HG03280 (cell line): ENCODE measurements around the gene BCL2L1.

Source experiments
- ATAC-seq: cut with Tn5 transposase; IDR thresholded peaks from one replicate; pipeline ENCODE4 v1.9.1; 2021; ENCODE audit warnings: mild to moderate bottlenecking, moderate library complexity; ENCODE audit not compliant: unreplicated experiment

BCL2L1 gene

DNA sequence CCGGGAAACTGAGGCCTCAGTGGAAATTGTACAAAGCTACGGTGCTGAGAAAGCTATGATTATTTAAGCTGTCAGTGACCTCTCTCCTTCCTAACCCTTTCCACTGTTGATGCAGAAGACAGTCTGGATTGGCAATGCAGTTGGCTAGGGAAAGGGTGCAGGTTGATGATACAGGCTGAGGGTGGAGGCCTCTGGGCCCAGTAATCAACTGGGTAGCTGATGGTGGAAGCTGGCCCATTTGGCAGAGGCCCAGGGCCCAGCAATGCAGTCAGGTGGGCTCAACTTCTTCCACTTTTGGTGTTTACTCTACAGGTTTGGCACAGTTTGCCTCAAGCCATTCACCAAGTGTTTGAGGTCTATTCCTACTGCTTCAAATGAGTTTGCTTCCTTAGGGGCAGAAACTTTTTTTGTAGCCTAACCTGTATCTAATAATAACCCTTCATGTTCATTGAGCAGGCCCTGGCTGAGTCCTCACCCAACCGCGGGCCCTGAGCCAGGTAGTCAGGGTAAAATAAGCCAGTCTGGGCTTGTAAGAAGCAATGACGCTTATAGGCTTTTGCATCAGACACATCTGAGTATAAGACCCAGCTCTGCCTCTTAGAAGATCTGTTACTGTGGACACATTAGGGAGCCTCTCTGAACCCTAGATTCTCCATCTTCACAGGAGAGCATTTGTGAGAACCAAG, 12.1 kb downstream of the BCL2L1 start:
- ATAC-seq = no peak

DNA sequence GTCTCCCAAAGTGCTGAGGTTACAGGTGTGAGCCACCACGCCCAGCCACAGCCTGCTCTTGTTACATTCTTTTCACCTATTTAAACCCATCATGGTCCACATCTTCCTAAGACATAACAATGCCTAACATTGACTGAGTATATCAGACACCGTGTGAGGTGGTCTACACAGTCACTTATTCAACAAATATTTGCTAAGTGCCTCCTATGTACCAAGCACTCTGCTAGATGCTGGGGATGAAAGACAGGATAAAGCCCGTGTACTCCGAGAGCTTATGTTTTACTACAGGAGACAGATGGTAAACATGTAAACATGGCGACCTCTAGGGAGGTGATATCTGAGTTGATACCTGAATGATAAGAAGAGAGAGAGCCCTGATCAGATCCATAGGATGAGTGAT, 12.7 kb downstream of the BCL2L1 start:
- ATAC-seq = no peak

DNA sequence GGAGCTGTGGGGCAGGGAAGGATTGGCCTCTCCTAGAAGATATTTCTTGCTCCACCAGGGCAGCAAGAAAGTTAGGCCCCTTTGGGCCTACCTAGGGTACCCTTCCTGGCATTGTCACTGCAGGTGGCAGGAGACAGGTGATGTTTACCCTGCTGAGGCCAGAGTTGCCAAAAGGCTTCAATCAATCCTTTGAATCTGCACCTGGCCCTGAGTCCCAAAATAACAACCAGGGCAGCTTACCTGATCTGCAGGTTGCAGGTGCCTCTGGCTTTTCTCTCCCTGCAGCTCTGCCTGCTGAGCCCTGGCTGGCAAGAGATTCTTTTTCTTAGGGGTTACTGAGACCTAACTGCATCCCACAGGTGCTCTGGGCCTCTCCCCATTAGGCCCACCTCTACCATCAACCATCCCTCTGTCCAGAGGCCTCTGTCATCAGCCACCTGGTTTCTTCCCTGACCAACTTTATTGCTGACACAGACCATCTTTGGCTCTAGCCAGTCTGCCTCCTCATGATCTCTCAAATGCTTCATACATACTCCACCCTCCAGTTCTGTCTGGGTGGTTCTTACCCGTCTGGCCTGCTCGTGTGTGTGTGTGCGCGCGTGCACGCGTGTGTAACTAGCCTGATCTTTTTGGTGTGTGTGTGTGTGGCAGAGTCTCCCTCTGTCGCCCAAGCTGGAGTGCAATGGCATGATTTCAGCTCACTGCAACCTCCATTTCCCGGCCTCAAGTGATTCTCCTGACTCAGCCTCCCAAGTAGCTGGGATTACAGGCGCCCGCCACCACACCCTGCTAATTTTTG, 13.7 kb downstream of the BCL2L1 start:
- no peak for ATAC-seq

DNA sequence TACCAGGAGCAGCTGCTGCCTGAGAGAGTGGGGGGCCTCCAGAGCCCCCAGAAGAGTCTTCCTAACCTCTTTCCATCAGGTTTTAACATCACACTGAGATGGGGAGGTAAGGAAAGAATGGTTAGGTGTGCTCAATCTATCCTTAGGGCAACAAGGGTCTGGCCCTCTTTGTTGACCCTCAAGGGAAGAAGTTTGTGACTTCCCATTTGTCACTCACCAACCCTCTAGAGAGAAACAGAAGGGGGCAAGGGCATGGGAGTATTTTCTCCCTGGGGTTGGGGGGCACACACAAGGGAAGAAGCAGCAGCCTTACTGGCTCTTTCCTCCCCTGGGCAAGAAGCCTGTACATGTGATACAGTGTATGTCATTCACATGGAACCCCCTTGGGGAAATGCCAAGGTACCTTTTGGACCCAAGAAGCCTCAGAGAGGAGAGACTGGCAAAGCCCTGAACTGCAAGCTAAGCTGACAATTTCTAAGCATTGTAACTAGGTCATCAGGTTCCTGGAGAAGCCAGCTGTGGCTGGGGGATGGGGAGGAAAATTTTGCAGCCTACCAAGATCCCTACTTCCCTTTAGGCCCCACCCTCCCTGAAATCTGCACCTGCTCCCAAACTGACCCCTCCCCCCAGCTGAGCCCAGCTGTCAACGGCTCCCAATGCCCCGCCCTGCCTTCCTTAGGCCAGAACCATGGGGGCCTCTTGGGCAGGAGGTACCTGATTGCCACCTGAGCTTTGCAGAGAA, 14.5 kb downstream of the BCL2L1 start:
- no peak for ATAC-seq

DNA sequence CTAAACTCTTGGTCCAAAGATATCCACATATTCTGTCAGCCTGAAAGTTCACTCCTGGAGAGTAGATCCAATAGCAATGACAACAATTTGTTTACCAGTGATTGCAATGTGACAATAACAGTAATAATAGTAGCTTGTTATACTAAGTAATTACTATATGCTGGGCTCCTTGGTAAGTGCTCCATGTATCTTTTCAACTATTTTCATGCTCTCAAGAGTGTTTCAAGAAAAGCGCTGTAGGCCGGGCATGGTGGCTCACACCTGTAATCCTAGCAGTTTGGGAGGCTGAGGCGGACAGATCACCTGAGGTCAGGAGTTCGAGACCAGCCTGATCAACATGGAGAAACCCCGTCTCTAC, 15.4 kb downstream of the BCL2L1 start:
- ATAC-seq = no peak

DNA sequence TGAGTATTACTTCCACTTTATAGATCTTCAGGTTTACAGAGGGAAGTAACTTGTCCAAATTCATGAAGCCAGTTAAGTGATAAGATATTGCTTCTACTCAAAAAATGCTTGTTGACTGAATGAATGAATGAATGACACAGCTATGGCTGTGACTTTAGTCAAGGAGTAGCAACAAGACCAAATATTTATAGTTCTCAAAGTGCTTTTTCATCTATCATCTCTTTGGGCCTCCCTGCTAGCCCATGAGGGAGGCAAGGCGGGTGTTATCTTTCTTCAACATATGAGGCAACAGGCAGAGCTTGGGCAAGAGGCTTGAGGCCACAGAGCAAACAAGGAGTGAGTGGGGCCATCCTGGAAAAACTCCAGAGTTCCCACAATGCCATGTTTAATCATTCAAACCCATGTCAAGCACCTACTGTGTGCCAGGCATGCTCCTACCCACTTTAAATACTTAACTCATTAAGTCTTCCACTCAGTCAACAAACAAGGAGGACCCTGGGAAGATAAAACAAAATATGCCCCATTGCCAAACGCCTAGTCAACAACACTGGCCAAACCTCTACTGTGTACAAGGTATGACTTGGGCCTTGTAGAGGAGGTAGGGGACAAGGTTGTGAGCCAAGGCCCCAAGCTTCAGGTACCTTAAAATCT, 15.9 kb downstream of the BCL2L1 start:
- no peak for ATAC-seq

DNA sequence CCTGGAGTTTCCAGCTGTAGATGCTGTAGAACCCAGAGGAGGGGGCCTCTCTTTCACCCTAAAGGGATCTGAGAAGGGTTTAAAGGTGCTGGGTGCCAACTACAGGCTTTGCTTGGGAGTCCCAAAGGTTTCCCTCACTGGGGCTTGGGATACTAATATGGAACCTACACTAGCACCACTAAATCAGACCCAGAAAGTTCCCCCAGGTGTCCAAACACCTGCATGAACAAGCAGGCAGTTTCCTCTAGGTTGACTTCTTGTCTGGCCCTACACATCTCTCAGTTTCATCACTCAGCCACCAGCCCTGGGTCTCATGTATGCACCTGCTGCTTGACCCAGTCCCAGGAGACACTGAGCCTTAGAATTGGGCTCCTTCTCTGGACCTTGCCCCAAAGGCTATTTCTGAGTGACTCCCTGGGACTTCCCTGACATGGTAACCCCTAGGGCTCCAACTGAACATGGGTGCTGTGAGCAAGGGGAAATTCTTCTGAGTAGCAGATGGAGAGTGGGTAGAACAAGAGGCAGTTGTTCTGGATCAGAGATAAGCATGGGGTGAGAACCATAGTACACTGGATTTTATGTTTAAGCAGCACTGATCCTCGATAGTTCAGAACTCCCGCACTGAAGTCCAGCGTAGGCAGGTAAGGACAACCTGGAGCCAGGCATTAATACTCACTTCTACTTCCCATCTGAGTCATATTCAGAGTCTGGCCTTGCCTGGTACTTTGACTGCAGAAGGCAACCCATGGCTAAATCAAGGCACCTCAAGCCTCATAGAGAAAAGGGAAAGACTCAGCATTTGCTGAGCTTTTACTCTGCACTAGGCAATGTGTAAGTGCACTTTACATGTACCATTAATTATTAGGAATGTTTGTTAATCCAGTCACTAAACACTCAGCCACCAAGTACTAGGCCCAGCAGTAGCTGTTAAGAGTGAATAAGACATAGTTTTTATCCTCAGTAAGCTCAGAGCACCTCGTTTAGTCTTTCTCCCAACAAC, 16.8 kb downstream of the BCL2L1 start:
- ATAC-seq = peak; percentile 84

DNA sequence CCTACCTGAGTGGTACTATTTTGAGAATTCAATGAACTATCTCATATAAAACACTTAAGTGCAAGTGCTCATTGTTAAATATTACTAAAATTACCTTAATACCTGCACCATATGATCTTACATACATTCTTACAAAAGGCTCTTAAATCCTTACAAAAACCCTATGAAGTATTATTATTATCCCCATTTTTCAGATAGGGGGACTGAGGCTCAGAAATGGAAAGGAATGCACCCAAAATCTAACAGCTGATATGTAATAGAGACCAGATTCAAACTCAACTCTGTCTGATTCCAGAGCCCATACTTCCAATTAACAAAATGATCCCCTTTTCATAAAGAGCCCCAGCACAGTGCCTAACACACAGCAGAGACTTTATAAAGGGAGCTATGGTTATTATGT, 17.5 kb downstream of the BCL2L1 start:
- ATAC-seq = no peak

DNA sequence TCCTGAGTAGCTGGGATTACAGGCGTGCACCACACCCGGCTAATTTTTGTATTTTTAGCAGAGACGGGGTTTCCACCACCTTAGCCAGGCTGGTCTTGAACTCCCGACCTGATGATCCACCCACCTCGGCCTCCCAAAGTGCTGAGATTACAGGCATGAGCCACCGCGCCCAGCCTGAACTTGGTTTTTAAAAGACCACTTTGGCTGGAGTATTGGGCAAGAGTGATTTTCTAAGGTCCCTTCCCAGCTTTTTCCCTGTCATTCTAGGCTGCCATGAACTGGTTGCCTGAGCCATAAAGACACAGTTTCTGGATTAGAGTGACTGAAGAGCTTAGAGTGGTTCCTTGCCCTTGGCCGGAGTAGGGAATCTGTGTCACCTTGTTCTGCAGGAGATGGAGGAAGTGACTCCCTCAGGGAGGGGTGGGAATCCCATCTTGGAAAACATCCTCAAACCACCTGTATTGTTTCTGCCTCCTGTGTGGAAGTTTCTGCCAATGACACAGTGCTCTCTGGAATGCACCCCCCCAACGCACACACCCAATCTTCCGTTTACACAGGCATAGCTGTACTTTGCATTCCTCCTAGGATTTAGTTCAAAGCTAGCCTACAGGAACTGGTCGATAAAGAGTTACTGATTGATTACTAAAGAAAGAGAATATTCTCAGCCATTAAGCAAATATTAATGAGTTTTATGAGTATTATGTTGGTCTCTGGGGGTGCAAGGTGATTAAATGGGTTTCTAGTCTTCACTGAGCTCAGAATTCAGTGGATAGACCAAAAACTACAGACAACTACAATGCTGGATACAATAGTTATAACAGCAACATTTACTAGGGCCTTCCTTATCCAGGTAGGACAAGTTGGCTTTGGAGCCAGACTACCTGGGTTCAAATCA, 18.2 kb downstream of the BCL2L1 start:
- no peak for ATAC-seq

DNA sequence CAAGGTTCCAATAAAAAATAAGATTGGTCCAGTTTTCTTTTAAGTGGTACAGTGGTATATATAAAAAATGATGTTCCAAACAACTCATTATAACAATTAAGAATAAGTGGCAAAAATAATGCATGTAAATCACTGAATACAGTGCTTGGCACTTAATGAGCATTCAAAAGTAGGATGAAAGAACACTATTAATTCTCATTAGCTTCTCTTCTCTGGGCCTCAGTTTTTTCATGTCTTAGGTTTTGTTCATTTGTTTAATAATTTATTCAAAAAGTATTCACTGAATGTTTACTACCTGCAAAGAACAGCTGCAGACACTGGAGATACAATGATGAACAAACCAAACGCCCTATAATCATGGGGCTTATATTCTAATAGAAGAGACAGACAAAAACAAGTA, 21.1 kb downstream of the BCL2L1 start:
- no peak for ATAC-seq

DNA sequence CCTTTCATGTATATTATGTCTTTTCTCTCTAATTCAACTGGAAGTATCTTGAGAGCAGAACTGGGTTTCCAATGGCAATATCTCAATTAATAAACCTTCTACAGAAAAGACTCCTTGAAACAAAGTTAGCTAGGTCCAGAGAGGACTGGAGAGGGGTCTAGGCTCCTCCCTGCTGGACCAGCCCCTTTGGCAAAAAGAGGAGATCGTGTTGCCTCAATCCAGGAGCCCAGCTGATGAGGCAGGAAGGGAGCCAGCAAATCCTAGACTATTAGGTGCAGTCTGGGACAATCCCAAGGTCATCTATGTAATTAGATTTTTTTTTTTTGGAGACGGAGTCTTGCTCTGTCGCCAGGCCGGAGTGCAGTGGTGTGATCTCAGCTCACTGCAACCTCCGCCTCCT, 21.9 kb downstream of the BCL2L1 start:
- no peak for ATAC-seq

DNA sequence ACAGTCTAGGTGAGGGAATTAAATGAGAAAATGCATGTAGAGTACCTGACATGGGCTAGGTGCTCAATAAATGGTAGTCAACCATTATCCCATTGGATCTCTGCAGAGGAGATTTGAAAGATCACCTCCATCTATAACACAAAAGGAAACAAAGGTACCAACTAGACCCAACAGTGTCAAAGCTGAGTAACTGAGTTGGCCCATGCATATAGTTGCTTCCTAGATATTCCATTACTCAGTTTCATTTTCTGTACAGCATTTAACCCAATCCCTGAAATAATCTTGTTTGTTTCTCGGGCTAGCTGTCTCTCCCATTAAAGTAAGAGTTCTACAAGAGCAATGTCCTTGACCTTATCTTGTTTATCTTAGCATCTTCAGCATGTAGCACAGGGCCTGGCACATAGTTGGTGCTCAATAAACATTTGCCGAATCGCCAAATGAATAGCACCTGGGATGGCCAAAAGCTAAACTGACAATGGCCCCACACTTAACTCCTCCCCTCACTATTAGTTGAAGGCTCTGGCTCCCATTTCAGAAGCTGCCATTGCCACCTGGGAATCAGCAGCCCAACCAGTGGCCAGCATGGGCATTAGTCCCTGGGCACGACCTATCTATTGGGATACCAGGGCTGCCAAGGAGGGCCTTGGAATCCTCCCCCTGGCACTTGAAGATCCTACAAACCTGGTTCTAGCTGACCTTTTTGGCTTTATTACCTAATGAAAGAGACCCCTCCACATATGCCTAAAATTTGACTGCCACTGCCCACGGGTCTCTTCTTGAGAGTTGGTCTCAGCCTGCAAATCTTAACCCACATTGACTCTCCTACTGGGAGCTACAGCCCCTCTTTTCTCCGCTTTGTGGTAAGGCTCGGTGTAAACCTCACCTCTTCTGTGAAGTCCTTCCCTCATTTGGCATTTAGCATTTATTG, 22.6 kb downstream of the BCL2L1 start:
- no peak for ATAC-seq

DNA sequence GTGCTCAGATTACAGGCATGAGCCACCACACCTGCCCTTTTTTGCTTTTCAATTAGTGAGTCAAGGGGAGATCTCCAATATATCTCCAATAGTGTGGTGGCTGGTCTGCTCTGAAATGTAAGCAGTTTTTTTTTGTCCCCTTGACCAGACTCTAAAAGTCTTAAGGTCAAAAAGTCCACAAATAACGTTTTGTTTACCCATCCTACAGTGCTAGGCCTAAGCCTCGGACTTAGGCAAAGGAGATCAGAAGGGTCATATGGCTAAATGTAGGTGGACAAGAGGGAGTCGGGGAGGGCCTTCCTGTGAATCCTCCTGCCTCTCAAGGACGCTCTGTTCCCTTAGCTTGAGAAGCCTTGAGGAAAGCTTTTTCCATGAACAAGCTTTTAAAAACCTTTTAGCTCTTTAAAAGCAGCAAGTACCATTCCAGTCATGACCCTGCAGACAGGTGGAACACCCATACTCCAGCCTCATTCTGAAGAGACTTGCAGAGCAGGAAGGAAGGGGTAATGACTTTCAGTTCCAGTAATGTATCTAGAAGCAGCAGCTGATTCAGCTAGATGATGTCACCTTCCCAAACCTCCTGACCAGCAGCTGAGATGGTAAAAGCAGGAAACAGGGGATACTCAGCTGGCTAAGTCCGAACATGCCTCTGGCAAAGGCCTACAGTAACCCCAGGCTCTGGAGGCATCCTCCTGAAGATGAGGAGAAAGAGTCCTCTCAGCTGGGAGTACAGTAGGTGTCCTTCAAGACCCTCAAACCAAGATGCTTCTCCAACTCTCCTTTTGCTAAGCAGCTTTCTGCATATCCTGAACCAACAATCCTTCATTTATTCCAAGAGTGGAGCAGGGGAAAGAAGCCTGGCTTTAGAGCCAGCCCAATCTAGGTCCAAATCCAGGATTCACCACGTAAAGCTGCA, 23.6 kb downstream of the BCL2L1 start:
- peak; percentile 94 for ATAC-seq

DNA sequence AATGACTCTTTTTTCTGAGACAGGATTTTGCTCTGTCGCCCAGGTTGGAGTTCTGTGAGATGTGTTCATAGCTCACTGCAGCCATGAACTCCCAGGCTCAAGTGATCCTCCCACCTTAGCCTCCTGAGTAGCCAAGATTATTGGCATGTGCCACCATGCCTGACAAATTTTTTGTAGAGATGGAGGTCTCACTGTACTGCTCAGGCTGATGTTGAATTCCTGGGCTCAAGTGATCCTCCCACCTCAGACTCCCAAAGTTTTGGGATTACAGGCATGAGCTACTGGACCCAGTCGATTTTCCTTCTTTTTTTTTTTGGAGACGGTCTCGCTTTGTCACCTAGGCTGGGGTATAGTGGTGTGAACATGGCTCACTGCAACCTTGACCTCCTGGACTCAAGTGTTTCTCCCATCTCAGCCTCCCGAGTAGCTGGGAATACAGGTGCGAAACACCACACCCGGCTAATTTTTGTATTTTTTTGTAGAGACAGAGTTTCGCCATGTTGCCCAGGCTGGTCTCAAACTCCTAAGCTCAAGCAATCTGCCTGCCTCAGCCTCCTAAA, 24.3 kb downstream of the BCL2L1 start:
- no peak for ATAC-seq

DNA sequence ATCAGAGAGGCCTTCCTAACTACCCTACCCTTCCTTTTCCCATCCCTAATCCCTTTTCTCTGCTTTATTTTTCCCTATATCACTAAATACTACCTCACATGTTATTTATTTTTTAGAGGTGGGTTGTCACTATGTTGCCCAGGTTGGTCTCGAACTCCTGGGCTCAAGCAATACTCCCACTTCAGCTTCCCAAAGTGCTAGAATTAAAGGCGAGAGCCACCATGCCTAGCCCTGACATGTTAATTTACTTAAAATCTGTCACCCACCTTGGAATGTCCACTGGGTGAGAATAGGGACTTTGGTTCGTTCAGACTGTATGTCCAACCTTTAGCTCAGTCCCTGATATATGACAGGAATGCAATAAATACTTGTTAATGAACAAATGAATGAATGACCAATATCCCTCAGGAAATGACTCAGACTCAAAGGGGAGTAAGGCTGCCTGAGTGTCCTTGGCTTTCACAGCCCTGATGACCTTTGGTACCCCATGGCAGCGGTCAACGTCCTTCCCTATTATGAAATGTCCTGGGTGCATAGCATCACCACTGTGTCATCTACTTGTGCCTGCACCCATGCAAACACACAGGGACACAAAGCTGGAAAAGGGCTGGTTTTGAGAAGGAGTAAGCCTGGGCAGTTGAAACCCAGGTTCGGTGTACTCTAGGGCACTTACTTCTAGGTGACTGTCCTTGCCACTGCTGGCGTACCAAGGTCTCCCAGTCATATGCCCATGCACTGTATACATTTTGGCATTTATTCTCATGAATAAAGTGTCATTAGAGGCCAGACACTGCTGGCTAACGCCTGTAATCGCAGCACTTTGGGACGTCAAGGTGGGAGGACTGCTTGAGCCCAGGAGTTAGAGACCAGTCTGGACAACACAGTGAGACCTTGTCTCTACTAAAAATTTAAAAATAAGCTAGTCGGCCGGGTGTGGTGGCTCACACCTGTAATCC, 26.5 kb downstream of the BCL2L1 start:
- no peak for ATAC-seq
